Posterior cingulate gyrus (tissue), 11 donors: Measurements from ENCODE around the gene PTPRC.

ENCODE experiments used
- DNase-seq, 10 donors: peaks; one replicate each; pipeline versions ENCODE4 v3.0.0 to v3.0.0-alpha.2; 2020 to 2021; ENCODE audit warnings: mixed read lengths in 3 of 10
- intact Hi-C: fragments of 100-400 bp; cut with DNase I; formaldehyde crosslinking; loops from one replicate; pipeline ENCODE4 v1.15.1; 2023

Gene PTPRC

GRCh38 chr1:198750081-198750480 is 111.2 kb downstream of the PTPRC start:
- DNase-seq = no peak
- intact Hi-C loops = no loop called here

GRCh38 chr1:198751741-198752140 is 112.9 kb downstream of the PTPRC start:
- intact Hi-C loops = no loop called here
- DNase-seq = no peak

GRCh38 chr1:198754670-198755069 is 115.8 kb downstream of the PTPRC start:
- intact Hi-C loops = no loop called here
- DNase-seq = peak in 1 of 10 donors; percentile 37

GRCh38 chr1:198755715-198756114 is 116.9 kb downstream of the PTPRC start:
- no peak for DNase-seq
- intact Hi-C loops = loop anchor here (2.0 kb wide), 1 partner anchor 797 kb away; no protein-coding TSS in a partner anchor

- no peak for DNase-seq
- intact Hi-C loops = loop anchor here (2.0 kb wide), 1 partner anchor 796 kb away; no protein-coding TSS in a partner anchor
Observed at GRCh38 chr1:198756470-198756869, 117.6 kb downstream of the PTPRC start.

- no peak for DNase-seq
- intact Hi-C loops = loop anchor here (10.0 kb wide), 1 partner anchor 173 kb away; no protein-coding TSS in a partner anchor
Observed at GRCh38 chr1:198761859-198762616, 123.2 kb downstream of the PTPRC start.

GRCh38 chr1:198763298-198763714 is 124.5 kb downstream of the PTPRC start:
- no peak for DNase-seq
- intact Hi-C loops = loop anchor here (10.0 kb wide), 1 partner anchor 171 kb away; no protein-coding TSS in a partner anchor

- no peak for DNase-seq
- intact Hi-C loops = loop anchor here (10.0 kb wide), 1 partner anchor 170 kb away; no protein-coding TSS in a partner anchor
Observed at GRCh38 chr1:198764748-198765147, 125.9 kb downstream of the PTPRC start.

GRCh38 chr1:198765416-198765815 is 126.6 kb downstream of the PTPRC start:
- no peak for DNase-seq
- intact Hi-C loops = loop anchor here (10.0 kb wide), 1 partner anchor 169 kb away; no protein-coding TSS in a partner anchor

- intact Hi-C loops = loop anchor here (5.0 to 10.0 kb wide), 2 partner anchors 343 to 476 kb away; no protein-coding TSS in a partner anchor
- DNase-seq = no peak
Observed at GRCh38 chr1:198771563-198772153, 132.8 kb downstream of the PTPRC start.

GRCh38 chr1:198772626-198773025 is 133.8 kb downstream of the PTPRC start:
- intact Hi-C loops = loop anchor here (5.0 to 10.0 kb wide), 2 partner anchors 342 to 475 kb away; no protein-coding TSS in a partner anchor
- DNase-seq = no peak

GRCh38 chr1:198773030-198773429 is 134.2 kb downstream of the PTPRC start:
- intact Hi-C loops = loop anchor here (5.0 to 10.0 kb wide), 2 partner anchors 342 to 474 kb away; no protein-coding TSS in a partner anchor

GRCh38 chr1:198773523-198773922 is 134.7 kb downstream of the PTPRC start:
- no peak for DNase-seq
- intact Hi-C loops = loop anchor here (5.0 to 10.0 kb wide), 2 partner anchors 341 to 474 kb away; no protein-coding TSS in a partner anchor

More at GRCh38 chr1:198773030-198773429, 134.2 kb downstream of the PTPRC start:
- DNase-seq = no peak

GRCh38 chr1:198774421-198774820 is 135.6 kb downstream of the PTPRC start:
- DNase-seq = no peak
- intact Hi-C loops = loop anchor here (5.0 to 10.0 kb wide), 2 partner anchors 340 to 473 kb away; no protein-coding TSS in a partner anchor

GRCh38 chr1:198775606-198776005 is 136.8 kb downstream of the PTPRC start:
- no peak for DNase-seq
- intact Hi-C loops = loop anchor here (10.0 kb wide), 1 partner anchor 339 kb away; no protein-coding TSS in a partner anchor

GRCh38 chr1:198776602-198777029 is 137.8 kb downstream of the PTPRC start:
- intact Hi-C loops = loop anchor here (10.0 kb wide), 1 partner anchor 338 kb away; no protein-coding TSS in a partner anchor
- peak in 3 of 10 donors; percentile 15 to 85 (median 57) for DNase-seq

- intact Hi-C loops = loop anchor here (10.0 kb wide), 1 partner anchor 337 kb away; no protein-coding TSS in a partner anchor
- DNase-seq = peak in 1 of 10 donors; percentile 62
Observed at GRCh38 chr1:198778049-198778448, 139.2 kb downstream of the PTPRC start.

GRCh38 chr1:198780376-198780775 is 141.5 kb downstream of the PTPRC start:
- no peak for DNase-seq
- intact Hi-C loops = no loop called here

GRCh38 chr1:198788561-198789064 is 149.8 kb downstream of the PTPRC start:
- intact Hi-C loops = no loop called here

GRCh38 chr1:198793714-198794113 is 154.9 kb downstream of the PTPRC start:
- intact Hi-C loops = no loop called here
- DNase-seq = no peak

More at GRCh38 chr1:198788561-198789064, 149.8 kb downstream of the PTPRC start:
- no peak for DNase-seq
